ENCODE measurements around the gene PITPNC1.

- TF ChIP-seq, protein P1, sequence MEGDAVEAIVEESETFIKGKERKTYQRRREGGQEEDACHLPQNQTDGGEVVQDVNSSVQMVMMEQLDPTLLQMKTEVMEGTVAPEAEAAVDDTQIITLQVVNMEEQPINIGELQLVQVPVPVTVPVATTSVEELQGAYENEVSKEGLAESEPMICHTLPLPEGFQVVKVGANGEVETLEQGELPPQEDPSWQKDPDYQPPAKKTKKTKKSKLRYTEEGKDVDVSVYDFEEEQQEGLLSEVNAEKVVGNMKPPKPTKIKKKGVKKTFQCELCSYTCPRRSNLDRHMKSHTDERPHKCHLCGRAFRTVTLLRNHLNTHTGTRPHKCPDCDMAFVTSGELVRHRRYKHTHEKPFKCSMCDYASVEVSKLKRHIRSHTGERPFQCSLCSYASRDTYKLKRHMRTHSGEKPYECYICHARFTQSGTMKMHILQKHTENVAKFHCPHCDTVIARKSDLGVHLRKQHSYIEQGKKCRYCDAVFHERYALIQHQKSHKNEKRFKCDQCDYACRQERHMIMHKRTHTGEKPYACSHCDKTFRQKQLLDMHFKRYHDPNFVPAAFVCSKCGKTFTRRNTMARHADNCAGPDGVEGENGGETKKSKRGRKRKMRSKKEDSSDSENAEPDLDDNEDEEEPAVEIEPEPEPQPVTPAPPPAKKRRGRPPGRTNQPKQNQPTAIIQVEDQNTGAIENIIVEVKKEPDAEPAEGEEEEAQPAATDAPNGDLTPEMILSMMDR (IDR thresholded peaks at IDR 0.05): no peak
- no peak for TF ChIP-seq POLR2A (IDR thresholded peaks at IDR 0.05)
Measured at GRCh38 chr17:67364847-67365737, 12.0 kb upstream of the PITPNC1 start.
